GM18517 (cell line): ENCODE measurements around the gene MT1G.
"Not testable (repeated sequence)": the region's sequence is repeated elsewhere in the genome, so short reads cannot be mapped to it uniquely, and the experiment has no call there.

Experiments
- ATAC-seq: cut with Tn5 transposase; IDR thresholded peaks from one replicate; pipeline ENCODE4 v1.9.1; 2021; ENCODE audit warnings: mild to moderate bottlenecking, moderate library complexity; ENCODE audit not compliant: unreplicated experiment

Gene MT1G

GRCh38 chr16:56665286-56666261 lies 2.3 kb downstream of the MT1G start:
- not testable (repeated sequence) for ATAC-seq

- no peak for ATAC-seq
Measured at GRCh38 chr16:56664506-56664905, 3.4 kb downstream of the MT1G start.

GRCh38 chr16:56662357-56663354 lies 5.2 kb downstream of the MT1G start:
- ATAC-seq, result no peak

GRCh38 chr16:56658327-56658875 lies 9.5 kb downstream of the MT1G start:
- ATAC-seq, result no peak

GRCh38 chr16:56657555-56658326 lies 10.1 kb downstream of the MT1G start, which contains the start of gene MT1F:
Gene MT1F (plus strand): TSS chr16:56657959. CDS start chr16:56658059, 100 bp downstream.
- no peak for ATAC-seq

GRCh38 chr16:56653218-56653617 lies 14.6 kb downstream of the MT1G start:
- no peak for ATAC-seq

- no peak for ATAC-seq
Measured at GRCh38 chr16:56652600-56652999, 15.3 kb downstream of the MT1G start.

- ATAC-seq, result no peak
Measured at GRCh38 chr16:56651586-56651985, 16.3 kb downstream of the MT1G start, which contains the start of gene MT1B. Gene MT1B (plus strand): TSS chr16:56651886. CDS start chr16:56651954, 68 bp downstream.

GRCh38 chr16:56649820-56650219 lies 18.0 kb downstream of the MT1G start:
- ATAC-seq, result no peak

GRCh38 chr16:56649271-56649670 lies 18.6 kb downstream of the MT1G start:
- no peak for ATAC-seq

GRCh38 chr16:56647641-56648431 lies 20.0 kb downstream of the MT1G start:
- ATAC-seq, result no peak

GRCh38 chr16:56645838-56646237 lies 22.0 kb downstream of the MT1G start:
- no peak for ATAC-seq

GRCh38 chr16:56645311-56645710 lies 22.6 kb downstream of the MT1G start:
- ATAC-seq, result no peak

GRCh38 chr16:56643833-56644232 lies 24.0 kb downstream of the MT1G start:
- no peak for ATAC-seq

- ATAC-seq, result no peak
Measured at GRCh38 chr16:56643080-56643778, 24.6 kb downstream of the MT1G start.

- no peak for ATAC-seq
Measured at GRCh38 chr16:56641166-56641565, 26.7 kb downstream of the MT1G start.

- ATAC-seq, result no peak
Measured at GRCh38 chr16:56640076-56640475, 27.8 kb downstream of the MT1G start.

GRCh38 chr16:56639045-56639444 lies 28.8 kb downstream of the MT1G start:
- no peak for ATAC-seq
